Spinal cord (tissue), 10 donors: Measurements from ENCODE around the gene CST2. TPM values are rescaled to one million over a fixed set of nuclear protein-coding genes. Genes with fewer than 3 reads are reported as not detected.
"Not testable (repeated sequence)": the region's sequence is repeated elsewhere in the genome, so short reads cannot be mapped to it uniquely, and the experiment has no call there.

Source experiments
- DNase-seq, 6 donors: peaks; one replicate each; pipeline versions ENCODE4 v3.0.0 to v3.0.0-alpha.2; 2013 to 2015; ENCODE audit warnings: low spot score in 6 of 6, low read depth in 4 of 6
- H3K27ac ChIP-seq: one replicate; pipeline ENCODE4 v1.5.1; 2013; ENCODE audit warnings: low read depth, low read length, control low read depth
- H3K27me3 ChIP-seq: one replicate; pipeline ENCODE4 v1.6.1; 2013; ENCODE audit warnings: low read length; ENCODE audit not compliant: control insufficient read depth, insufficient read depth
- H3K36me3 ChIP-seq: one replicate; pipeline ENCODE4 v1.6.1; 2013; ENCODE audit warnings: low read length; ENCODE audit not compliant: control insufficient read depth, insufficient read depth
- H3K4me1 ChIP-seq: one replicate; pipeline ENCODE4 v1.6.1; 2013; ENCODE audit warnings: low read length; ENCODE audit not compliant: control insufficient read depth, insufficient read depth
- H3K4me3 ChIP-seq: one replicate; pipeline ENCODE4 v1.5.1; 2013; ENCODE audit warnings: low read depth, low read length, control low read depth
- H3K9me3 ChIP-seq: one replicate; pipeline ENCODE4 v1.6.1; 2013; ENCODE audit warnings: low read length; ENCODE audit not compliant: control insufficient read depth, insufficient read depth
- WGBS: methylation state at CpG from one replicate; pipeline ENCODE4 v1.1.5; 2013; ENCODE audit warnings: missing lambda C conversion rate; ENCODE audit not compliant: insufficient coverage; 5-methylcytosine and 5-hydroxymethylcytosine counted together
- polyA plus RNA-seq, 2 donors: library from polyadenylated mRNA; unstranded; fragments of 120-200 nt; gene quantifications; one replicate each; pipeline ENCODE4 v1.2.1, GENCODE V29; 2013; ENCODE audit not compliant: insufficient read length in 2 of 2
- total RNA-seq, 2 donors: library from RNA; depleted of rRNA in 1 of 2; stranded (reverse); fragments of 120-200 nt in 1 of 2; fragments of >200 nt in 1 of 2; gene quantifications; one replicate each; pipeline versions ENCODE4 v1.2.3 to v1.2.4, GENCODE V29; 2013 to 2014
- donor health status: healthy.

The CST2 gene
- total and polyA plus RNA-seq, 4 donors: not detected

- no CpG with 5 or more reads among the region's 10 CpGs for WGBS
- not testable (repeated sequence) for H3K27ac ChIP-seq, H3K36me3 ChIP-seq, H3K27me3 ChIP-seq, H3K9me3 ChIP-seq, H3K4me1 ChIP-seq, H3K4me3 ChIP-seq, DNase-seq
Measured at GRCh38 chr20:23860771-23861170, 34.2 kb upstream of the CST2 start.

- peak in 3 of 6 donors; percentile 4 to 32 (median 31) for DNase-seq
- no peak overlapping the region for H3K27ac ChIP-seq
- 6% methylated on average over 3 of the region's 9 CpGs for WGBS
- no peaks in the 10 kb centered on the region for H3K9me3 ChIP-seq
- H3K36me3 ChIP-seq: no peaks in the 10 kb centered on the region
- H3K4me1 ChIP-seq: no peaks in the 10 kb centered on the region
- no peak overlapping the region for H3K4me3 ChIP-seq
- no peaks in the 10 kb centered on the region for H3K27me3 ChIP-seq
Measured at GRCh38 chr20:23857962-23858595, 31.6 kb upstream of the CST2 start.

- no peaks in the 10 kb centered on the region for H3K27me3 ChIP-seq
- 97% methylated on average over 3 of the region's 5 CpGs for WGBS
- H3K36me3 ChIP-seq: no peaks in the 10 kb centered on the region
- H3K9me3 ChIP-seq: no peaks in the 10 kb centered on the region
- H3K27ac ChIP-seq: no peak overlapping the region
- H3K4me3 ChIP-seq: no peak overlapping the region
- H3K4me1 ChIP-seq: no peaks in the 10 kb centered on the region
- DNase-seq: no peak
Measured at GRCh38 chr20:23856736-23857135, 30.2 kb upstream of the CST2 start.

- H3K36me3 ChIP-seq: no peaks in the 10 kb centered on the region
- 97% methylated on average over 5 of the region's 5 CpGs for WGBS
- no peak overlapping the region for H3K4me3 ChIP-seq
- no peak overlapping the region for H3K27ac ChIP-seq
- H3K27me3 ChIP-seq: no peaks in the 10 kb centered on the region
- no peak for DNase-seq
- no peaks in the 10 kb centered on the region for H3K4me1 ChIP-seq
- no peaks in the 10 kb centered on the region for H3K9me3 ChIP-seq
Measured at GRCh38 chr20:23856226-23856625, 29.7 kb upstream of the CST2 start.

- Histone ChIP-seq H3K36me3 (no peaks in the 10 kb centered on the region), H3K4me3 (no peak overlapping the region), H3K27me3 (no peaks in the 10 kb centered on the region), H3K27ac (no peak overlapping the region), H3K9me3 (no peaks in the 10 kb centered on the region), H3K4me1 (no peaks in the 10 kb centered on the region)
- DNase-seq: no peak
- no CpG with 5 or more reads among the region's 2 CpGs for WGBS
Measured at GRCh38 chr20:23841693-23842092, 15.2 kb upstream of the CST2 start.

- no peaks in the 10 kb centered on the region for H3K36me3 ChIP-seq
- H3K9me3 ChIP-seq: no peaks in the 10 kb centered on the region
- no peaks in the 10 kb centered on the region for H3K4me1 ChIP-seq
- DNase-seq: no peak
- no peaks in the 10 kb centered on the region for H3K27me3 ChIP-seq
- 62% methylated on average over 3 of the region's 4 CpGs for WGBS
- no peak overlapping the region for H3K27ac ChIP-seq
- no peak overlapping the region for H3K4me3 ChIP-seq
Measured at GRCh38 chr20:23835716-23836115, 9.2 kb upstream of the CST2 start.

- Histone ChIP-seq H3K27ac (no peak overlapping the region), H3K4me3 (no peak overlapping the region), H3K36me3 (no peaks in the 10 kb centered on the region), H3K9me3 (no peaks in the 10 kb centered on the region), H3K4me1 (no peaks in the 10 kb centered on the region), H3K27me3 (no peaks in the 10 kb centered on the region)
- 67% methylated on average over 1 of the region's 3 CpGs for WGBS
- DNase-seq: no peak
Measured at GRCh38 chr20:23832775-23833513, 6.4 kb upstream of the CST2 start.

GRCh38 chr20:23831961-23832360 is 5.4 kb upstream of the CST2 start:
- H3K4me1 ChIP-seq, H3K36me3 ChIP-seq, H3K27me3 ChIP-seq, DNase-seq, H3K27ac ChIP-seq, H3K9me3 ChIP-seq, H3K4me3 ChIP-seq: not testable (repeated sequence)
- 81% methylated on average over 2 of the region's 3 CpGs for WGBS

- no peak overlapping the region for H3K4me3 ChIP-seq
- H3K36me3 ChIP-seq: no peaks in the 10 kb centered on the region
- no peaks in the 10 kb centered on the region for H3K9me3 ChIP-seq
- no peak overlapping the region for H3K27ac ChIP-seq
- no peaks in the 10 kb centered on the region for H3K27me3 ChIP-seq
- WGBS: 71% methylated on average over 1 of the region's 2 CpGs
- H3K4me1 ChIP-seq: peaks cover 6% of the 10 kb centered on the region
- peak in 1 of 6 donors; percentile 5 for DNase-seq
Measured at GRCh38 chr20:23823621-23824324, 2.8 kb downstream of the CST2 start.
